ENCODE data around the gene RAVER2.
A peak's percentile ranks its signal among the peaks of the same experiment; 100 is the strongest.
"Not testable (repeated sequence)": the region's sequence is repeated elsewhere in the genome, so short reads cannot be mapped to it uniquely, and the experiment has no call there.

Gene RAVER2

DNA sequence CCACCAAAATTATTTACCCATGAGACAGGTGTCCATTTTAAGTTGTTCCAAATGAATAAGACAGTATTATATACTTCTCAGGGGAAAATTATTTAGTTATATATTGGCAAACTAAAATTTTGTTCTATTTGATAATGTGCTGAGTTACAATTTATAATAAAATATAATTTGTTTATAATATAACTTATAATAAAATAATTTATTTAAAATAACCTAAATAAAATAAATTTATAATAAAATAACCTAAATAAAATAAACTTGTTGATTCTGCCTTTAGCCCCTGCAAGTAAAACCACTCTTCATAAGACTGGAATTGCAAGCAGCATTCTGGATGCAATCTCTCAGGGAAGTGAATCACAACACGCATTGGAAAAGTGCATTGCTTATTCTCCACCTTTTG is 69.6 kb downstream of the RAVER2 start:
- FAIRE-seq, result peak; percentile 95

DNA sequence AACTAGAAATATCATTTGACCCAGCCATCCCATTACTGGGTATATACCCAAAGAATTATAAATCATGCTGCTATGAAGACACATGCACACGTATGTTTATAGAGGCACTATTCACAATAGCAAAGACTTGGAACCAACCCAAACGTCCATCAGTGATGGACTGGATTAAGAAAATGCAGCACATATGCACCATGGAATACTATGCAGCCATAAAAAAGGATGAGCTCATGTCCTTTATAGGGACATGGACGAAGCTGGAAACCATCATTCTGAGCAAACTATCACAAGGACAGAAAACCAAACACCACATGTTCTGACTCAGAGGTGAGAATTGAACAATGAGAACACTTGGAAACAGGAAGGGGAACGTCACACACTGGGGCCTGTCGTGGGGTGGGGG is 72.5 kb downstream of the RAVER2 start:
- not testable (repeated sequence) for FAIRE-seq

DNA sequence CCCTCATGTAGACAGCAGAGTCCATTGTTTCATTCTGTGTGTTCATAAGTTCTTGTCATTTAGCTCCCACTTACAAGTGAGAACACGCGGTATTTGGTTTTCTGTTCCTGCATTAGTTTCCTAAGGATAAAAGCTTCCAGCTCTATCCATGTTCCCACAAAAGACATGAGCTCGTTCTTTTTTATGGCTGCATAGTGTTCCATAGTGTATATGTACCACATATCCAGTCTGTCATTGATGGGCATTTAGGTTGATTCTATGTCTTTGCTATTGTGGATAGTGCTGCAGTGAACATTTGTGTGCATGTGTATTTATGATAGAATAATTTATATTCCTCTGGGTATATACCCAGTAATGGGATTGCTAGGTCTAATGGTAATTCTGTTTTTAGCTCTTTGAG is 75.7 kb downstream of the RAVER2 start:
- FAIRE-seq, result not testable (repeated sequence)

DNA sequence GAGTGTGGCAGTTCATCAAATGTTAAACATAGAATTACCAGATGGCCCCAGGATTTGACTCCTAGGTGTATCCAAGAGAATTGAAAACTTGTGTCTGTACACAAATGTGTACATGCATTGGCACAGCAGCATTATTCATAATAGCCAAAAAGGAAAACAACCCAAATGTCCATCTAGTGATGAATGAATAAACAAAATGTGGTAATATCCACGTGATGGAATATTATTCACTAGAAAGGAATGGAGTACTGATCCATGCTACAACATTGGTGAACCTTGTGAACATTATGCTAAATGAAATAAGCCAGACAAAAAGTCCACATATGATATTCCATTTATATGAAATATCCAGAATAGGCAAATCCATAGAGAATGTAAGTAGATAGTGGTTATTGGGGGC is 77.7 kb downstream of the RAVER2 start:
- FAIRE-seq, result no peak

DNA sequence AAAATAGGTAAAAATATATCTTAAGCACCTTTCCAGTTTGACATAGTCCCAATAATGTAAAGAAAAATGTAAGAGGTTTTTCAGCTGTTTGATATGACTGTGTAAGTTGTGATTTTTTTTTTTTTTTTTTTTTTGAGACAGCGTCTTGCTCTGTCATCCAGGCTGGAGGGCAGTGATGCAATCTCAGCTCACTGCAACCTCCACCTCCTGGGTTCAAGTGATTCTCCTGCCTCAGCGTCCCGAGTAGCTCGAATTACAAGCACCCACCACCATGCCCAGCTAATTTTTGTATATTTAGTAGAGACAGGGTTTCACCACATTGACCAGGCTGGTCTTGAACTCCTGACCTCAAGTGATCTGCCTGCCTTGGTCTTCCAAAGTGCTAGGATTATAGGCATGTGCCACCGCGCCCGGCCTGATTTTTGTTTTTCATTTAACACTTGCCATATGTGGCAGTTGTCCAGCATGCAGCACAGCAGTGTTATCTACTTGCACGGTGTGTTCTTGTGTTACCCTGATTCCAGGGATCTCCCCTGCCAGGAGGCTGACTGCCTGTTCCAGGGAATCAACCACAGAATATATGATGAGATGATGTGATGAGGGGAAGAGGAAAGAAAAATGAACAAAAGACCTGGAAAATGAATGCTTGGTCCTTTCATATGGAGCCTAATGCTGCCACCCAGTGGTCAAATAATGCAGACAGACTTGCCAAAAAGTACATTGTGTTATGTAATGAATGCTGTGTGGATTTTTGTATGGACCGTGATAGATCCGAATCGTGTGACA is 79.0 kb downstream of the RAVER2 start:
- FAIRE-seq, result peak; percentile 97

DNA sequence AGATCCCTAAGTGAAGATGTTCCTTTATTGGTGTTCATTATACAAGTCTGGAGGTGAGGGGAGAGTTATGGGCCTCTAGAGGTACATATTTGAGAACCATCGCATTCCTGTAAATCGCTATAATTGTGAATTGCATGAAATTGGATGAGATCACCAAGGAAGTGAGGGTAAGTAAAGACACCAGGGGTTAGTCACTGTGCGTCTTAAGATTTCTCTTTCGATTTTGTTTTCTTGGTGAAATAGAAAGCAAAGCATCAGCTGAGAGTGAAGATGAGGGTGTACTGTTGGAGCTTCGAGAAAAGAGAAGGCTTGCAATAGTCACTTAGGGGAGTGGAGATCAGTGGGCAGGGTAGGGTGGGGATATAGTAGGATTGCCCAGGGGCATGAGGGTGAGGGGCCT is 82.1 kb downstream of the RAVER2 start:
- FAIRE-seq, result no peak

DNA sequence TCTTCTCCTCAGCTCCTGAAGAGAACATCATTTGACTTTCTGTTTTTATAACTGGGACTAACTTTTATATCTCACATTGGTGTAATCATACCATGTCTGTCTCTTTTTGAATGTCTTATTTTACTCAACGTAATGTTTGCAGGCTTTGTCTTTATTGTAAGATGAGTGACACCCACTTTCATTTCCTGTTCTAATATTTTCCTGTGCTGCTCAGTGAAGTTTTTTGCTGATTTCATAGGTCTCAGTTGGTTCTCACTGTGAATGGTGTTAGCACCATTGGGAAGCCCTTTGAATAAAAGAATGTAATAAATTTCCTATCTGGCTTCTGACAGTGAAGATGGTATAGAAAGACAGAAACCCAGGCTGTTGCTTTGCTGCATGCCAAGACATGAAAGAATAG is 84.0 kb downstream of the RAVER2 start:
- no peak for FAIRE-seq

DNA sequence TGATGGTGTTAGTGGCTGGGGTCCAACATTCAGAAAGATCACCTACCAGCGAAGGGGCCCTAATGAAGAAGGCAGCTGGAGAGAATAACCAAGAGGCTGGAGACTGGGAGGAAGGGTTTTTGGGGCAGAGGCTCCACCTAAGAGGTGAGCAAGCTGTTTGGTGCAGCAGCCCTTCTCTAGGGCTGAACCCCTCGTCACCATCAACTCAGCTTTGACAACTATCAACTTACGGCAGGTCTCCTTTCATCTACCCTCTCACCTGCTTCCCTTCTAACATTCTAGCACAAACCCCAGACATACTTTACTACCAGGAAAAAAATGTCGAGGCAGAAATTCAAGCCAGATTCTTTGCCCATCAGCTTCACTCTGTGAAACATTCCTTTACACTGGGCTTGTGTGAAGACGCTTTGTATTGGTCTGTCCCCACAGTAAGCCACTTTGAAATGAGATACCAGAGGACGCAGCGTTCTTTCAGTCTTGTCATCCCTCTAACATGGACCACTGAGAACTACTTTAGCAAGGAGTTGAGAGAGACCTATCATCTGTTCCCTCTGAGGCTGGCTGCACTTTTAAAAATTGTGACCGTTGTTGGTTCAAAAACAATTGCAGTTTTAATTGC is 84.6 kb downstream of the RAVER2 start:
- no peak for FAIRE-seq

DNA sequence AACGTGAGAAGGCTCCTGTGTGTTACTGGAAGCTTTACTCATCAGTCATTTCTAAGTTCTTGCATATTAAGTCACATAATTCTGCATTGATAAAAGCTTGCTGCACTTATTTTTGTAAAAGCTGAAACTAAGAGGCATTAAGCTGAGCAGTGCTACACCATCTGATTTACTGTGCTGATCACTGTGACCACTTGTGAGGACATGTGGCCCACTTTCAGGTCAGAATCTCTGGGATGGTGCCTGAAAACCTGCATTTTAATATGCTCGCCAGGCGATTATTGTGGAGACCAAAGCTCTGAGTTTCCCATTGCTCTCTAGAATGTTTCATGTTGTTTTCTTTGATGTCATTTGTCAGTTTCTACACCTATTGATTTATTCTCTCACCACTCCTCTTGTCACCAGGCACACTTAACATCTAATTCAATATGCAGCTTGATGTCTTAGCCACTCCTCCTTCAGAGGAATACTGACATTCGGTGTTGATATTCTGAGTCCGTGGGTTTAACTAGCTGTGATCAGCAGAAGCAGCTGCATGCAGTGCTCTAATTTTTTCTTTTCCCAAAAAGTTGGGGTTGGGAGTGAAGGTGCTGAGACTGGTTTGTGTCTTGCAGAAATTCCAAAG is 85.3 kb downstream of the RAVER2 start:
- no peak for FAIRE-seq

DNA sequence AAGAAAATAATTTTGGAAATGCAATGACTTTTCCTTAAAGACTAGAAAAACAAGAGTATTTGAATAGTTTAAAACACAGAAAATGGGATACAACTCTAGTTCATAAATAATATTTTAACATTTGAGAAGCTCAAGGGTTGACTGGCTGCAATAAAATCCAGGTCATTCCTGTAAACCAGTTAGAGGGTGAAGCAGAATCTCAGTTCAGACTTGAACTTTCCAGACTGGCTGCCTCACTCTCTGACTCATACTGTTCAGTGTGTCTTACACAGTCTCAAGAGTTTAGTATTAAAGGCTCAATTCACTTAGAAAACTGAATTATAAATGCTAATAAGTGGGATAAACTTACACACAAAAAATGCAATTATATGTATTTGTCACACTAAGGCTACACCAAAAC is 89.9 kb downstream of the RAVER2 start:
- no peak for FAIRE-seq

DNA sequence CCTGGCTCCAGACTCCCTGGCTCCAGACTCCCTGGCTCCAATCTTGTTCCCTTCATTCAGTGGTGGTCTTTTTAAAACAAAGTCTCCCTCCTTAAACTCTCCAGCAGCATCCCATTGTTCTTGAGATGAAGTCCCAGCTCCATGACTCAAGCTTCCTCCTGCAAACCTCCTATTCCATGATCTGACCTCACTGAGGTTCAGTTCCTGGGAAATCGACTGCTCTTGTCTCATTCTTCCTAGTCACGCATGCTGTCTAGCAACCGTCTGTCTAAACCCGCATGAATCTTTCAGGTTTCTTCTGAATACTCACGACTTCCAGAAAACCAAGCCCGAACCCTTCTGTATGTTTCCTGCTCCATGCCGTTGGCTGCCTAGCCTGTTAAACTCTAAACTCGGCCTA is 91.9 kb downstream of the RAVER2 start:
- no peak for FAIRE-seq

DNA sequence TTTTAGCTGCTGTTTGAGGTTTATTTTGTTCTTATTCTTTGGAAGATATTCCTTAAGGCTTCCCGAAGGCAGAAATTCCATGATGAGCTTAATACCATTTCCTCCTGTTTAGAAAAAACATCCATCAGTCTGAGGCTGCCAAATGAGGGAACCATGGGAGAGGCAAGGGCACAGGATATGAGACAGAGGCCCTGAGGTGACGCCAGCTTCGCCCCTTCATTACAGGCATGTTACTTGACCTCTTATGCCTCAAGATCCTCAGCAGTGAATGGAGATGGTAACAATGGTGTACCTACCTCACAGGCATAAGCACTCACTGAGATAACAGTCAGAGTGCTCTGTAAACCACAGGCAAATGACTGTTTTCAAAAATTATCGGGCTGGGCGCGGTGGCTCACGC is 93.6 kb downstream of the RAVER2 start:
- no peak for FAIRE-seq

DNA sequence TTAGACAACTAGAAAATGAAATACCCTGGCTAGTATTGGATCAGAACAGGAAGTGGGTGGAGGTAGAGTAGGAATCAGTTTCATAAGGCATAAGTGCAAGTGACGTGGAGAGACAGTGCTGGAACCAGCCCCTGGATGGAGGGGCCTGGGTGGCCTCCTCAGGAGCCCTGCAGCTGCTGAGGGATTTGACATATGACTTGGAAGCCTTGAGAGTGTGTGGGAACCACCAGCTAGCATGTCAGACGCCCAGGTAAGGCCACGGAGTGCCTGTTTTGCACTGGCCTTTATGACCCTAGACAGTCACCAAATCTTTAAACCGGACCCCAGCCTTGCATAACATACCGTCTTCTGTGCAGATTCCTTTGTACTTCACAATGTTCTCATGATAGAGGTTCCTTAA is 94.4 kb downstream of the RAVER2 start:
- FAIRE-seq, result no peak

DNA sequence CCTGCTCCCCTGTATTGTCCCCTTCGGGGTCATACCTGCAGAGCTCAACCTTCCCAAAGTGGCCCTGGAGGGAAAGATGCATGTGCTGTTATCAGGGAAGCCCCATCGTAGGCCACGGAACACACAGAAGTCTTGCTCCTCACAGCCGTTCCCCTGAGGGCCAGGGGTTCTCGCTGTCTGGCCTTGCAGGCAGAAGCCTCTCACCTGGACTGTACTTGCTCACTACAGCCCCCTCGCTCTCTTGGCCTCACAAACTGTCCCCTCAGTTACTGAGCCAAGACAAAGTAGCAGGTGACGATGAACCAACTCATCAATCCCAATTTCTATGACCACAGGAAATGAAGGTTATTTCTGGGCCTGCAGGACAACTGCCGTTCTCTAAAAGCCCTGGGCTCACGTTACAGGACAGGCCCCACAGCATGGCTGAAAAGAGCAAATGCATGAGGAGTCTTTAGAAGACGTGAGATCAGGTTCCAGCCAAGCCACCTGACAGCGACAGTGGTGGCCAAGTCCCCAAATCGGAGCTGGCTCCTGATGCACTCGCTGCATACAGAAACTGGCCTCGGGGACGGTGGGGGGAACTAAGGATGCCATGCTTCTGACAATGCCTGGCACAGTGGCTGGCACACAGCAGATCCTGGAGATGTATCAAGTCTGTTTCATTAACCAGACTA is 95.0 kb downstream of the RAVER2 start:
- no peak for FAIRE-seq

DNA sequence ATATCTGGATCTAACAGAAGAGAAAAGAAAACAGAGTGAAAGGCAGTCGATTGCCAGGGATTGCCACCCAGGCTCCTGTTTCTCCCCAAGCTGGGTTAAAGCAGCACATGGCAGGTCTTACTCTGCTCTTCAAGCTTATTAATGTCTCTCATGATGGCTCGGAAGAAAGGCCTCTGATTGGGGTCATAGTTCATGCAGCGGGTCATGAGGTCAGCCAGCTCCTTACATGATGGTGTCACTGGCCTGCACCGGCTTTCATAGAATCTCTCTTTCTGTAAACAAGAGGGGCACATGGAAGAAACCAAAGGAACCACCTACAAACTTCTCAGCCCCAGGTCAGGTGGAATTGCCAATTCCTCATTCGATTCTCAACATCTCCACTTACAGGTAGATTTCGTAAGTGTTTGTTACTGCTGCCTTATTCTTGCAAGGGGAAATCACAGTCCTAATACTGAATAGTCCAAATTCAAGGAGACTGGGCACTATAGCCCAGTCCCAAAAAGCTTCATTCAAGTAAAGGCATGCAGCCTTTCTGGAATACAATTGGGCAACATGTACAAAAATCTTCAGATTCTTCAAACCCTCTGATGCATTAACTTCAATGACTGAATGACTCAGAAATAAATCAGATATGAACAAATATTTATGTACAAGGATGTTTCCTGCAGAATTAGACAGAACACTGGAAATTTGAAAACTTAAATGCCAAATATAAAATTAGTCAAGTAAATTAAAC is 96.6 kb downstream of the RAVER2 start:
- no peak for FAIRE-seq

DNA sequence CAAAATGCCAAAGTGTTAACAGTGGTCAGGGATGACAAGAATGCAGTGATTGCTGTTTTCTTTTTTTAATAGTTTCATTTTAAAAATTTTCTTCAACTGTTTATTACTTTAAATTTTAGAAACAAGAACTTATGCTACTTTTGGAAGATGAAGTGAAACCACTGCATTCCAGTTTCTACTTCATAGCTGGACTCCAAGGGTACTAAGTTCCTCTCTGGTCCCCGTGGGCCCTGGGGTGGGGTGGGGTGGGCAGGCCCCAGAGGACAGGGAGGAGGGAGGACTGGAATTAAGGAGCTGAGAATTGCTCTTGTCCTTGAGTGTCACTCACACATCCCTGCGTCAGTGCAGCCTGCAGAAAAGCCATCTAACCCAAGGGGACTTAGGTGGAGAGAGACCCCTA is 97.3 kb downstream of the RAVER2 start:
- FAIRE-seq, result no peak

DNA sequence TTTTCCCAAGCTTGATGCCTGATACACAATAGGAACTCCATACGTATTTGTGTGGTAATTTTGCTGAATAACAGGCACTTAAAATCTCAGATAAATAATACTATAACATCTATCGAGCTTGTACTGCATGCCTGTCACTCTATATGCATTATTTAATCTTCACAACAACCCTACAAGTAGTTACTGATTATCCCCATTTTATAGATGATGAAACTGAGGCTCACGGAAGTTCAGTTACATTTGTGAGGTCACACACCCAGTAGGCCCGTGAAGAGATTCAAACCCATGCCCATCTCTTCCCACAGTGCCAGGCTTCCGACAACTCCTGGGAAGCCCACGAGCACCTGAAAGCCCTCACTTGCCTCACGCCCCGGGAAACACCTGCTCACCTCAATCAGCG is 98.8 kb downstream of the RAVER2 start:
- no peak for FAIRE-seq

DNA sequence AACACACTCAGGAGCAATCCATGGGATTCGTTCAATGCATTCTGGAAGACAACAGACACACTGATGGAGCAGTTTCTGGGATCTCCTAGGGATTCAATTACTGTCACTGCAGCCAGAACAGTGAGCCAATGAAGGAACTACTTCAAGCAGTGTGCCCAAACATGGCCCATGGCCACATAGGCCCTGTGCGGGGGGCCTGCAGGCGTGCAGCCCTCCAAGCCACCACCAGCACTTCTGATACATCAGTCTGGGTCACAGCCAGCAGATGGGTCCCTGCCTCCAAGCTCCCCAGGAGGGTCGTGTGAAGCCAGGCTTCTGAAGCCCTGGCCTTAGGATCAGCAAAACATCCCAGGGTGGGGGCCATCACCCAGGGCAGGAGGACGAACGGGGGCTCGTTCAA is 99.3 kb downstream of the RAVER2 start:
- no peak for FAIRE-seq

DNA sequence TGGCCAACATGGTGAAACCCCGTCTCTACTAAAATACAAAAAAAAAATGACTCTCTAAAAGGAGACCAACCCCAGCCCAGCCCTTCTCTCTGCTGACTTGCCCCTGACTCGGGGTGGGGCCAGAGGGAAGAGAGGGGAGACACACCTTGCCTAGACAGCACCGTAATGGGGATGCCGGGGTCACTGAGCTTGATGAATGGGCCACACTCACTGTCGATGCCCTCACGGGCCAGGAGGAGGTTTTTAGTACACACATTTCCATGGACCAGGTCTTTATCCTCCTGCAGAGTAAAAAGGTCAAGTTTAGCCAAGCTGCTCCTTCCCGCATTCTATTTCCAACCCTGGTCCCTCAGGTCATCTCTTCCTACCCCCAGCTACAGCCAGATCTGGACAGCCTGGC is 99.7 kb downstream of the RAVER2 start:
- no peak for FAIRE-seq

DNA sequence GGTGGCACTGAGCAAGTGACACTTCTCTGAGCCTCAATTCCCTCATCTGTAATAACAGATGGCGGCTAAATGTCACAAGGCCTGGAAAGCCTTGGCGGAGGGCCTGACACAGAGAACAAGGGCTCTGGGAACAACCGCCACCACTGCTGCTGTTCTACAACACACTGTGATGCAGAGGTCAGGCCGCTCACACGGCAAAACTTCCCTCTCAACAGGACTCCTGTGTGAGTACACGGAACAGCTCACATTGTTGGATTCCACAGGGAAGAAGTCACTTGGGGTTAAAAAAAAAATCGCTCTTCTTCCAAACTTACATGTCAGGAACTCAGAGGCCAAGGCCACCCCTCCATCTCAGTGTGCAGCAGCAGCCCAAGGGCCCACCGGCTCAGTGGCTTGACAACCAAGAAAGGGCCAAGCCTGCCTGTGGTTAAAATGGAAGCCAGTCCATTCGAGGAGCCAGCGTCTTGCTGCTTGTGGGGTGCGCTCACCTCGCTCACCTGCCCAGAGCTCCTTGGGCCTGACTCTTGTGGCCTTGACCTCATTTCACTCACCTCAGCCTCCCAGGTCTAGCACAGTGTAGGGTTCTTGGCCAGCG is 101.1 kb downstream of the RAVER2 start:
- no peak for FAIRE-seq

DNA sequence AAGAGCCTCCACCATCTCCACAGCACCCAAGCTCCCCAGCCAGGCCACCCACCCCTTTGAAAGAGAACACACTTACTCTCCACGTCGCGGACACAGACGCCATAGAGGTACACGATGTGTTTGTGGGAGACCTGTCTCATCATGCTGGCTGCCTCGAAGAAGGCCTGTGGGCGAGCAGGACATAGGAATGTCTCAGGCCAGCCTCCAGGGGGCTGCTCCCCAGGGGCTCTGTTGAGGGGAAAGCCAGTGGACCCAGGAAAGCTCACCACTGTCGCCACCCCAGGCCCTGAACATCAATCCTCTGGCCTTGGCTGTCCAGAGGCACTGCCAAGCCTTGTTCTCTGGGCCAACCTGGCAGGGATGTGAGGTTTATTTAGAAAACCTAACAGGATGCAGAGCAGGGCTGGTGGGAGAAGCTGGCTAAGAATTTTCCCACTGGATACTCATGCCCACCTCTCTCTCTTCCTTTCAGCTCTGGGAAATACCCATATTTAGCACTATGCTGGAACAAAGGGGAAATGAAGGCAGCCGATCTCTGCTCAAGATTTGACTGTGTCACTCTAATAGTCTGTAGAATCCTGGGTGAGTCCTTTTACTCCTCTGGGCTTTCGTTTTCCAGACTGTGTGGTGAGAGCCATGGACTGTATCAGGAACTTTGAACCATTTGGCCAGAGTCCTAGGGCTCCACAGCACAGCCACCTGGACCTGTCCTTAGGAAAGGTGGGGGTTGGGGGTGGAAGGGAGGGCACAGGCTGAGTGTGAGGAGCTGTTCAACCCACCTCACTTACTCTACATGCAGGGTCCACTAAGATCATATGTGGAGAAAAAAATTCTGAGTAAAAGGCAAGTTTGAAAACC is 101.9 kb downstream of the RAVER2 start:
- FAIRE-seq, result no peak

DNA sequence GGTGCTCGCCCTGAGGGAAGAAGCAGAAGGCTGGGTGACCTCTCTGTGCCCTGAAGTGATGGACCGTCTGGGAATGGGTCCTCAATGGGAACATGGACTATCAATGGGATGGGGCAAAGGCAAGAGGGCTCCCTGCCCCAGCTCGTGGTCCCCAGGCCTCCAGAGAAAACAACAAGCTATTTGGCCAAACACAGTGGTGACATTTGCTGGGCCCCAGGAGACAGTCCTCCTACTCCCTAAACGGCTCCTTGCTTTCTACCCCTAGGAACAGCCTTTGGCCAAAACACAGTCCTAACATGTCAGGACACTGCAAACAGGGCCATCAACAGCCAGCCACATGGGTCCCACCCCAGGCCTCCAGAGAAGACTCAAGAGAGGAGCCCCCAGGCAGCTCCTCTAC is 102.8 kb downstream of the RAVER2 start:
- no peak for FAIRE-seq

Data from A204.1 (cell line).